Stimulated activated CD4-positive, alpha-beta T cell treated with anti-CD3 and anti-CD28 coated beads, Interleukin-1b, Interleukin-23, amount 100 ng/mL, for 4 hours (primary cell): ENCODE measurements around the gene KMT2C.
"Not testable (repeated sequence)": the region's sequence is repeated elsewhere in the genome, so short reads cannot be mapped to it uniquely, and the experiment has no call there.

ENCODE experiments used
- DNase-seq, 2 donors: peaks; one replicate each; pipeline ENCODE4 v3.0.0-alpha.2; 2020; ENCODE audit warnings: low read depth in 2 of 2

The KMT2C gene

DNA sequence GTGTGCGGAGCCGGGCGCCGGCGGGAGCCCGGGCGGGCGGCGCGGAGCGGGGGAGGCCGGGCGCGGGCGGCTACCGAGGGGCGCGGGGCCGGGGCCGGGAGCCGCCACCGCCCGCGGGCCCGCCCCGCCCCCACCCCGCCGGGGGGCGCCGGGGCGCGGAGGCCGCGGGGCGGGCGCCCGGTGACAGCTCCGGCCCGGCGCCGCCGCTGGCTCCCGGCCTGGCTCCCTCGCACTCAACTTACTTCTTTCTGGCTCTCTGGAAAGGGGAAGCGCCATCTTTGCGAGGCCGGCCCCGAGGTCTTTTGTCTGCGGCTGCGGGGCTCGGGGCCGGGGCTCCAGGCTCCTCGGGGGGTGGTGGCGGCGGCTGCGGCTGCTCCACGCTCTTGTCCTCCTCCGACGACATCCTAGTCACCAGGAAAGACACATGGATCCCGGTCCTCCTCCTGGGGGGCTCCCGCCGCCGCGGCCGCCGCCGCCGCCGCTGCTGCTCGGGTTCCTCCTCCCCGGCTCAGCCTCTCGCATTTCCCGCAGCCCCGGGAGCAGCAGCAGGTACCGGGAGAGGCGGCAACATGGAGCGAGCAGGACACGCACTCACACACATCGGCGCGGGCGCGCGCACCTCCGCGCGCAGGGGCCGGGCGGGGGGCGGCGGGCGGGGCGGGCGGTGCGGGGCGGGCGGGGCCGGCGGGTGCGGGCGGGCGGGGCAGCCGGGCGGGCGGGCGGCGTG lies at the start of gene KMT2C:
Gene KMT2C (minus strand): TSS at position 620 of the 727 bp plus-strand sequence. CDS start 217 bp downstream, at position 403.
- peak; percentile 31 to 43 for DNase-seq

GRCh38 chr7:152481082-152481481 lies 45.3 kb upstream of the KMT2C start:
- no peak for DNase-seq

DNA sequence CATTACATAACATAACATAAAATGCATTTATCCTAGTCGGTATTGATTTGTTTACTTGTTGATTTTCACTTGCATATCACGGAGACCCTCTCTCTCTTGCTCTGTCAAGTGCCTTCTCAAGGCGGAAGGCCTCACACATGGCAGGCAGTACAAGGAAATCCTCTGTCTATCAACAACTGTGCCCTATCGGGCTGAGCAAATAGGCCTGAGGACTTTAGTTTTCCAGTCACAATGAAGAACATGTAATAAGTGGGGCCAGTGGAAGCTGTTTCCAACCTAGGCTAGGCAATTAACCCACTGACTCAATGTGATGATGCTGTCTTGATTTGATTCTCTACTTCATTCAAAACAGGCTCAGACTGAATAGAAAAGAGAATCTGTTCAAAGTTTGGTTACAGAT lies 44.9 kb upstream of the KMT2C start:
- DNase-seq, result no peak

GRCh38 chr7:152479595-152479994 lies 43.8 kb upstream of the KMT2C start:
- DNase-seq, result no peak

- DNase-seq, result no peak
Observed at GRCh38 chr7:152478140-152478539, 42.3 kb upstream of the KMT2C start.

DNA sequence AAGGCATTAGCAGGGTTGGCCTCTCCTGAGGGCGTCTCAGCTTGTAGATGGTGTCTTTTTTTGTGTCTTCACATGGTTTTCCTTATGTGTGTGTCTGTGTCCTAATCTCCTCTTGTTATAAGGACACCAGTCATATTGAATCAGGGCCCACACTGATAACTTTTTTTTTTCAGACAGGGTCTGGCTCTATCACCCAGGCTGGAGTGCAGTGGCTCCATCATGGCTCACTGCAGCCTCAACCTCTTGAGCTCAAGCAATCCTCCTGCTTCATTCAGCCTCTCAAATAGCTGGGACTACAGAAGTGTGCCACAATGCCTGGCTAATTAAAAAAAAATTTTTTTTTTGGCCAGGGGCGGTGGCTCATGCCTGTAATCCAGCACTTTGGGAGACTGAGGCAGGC lies 41.3 kb upstream of the KMT2C start:
- no peak for DNase-seq

- DNase-seq, result no peak
Observed at GRCh38 chr7:152476551-152476950, 40.7 kb upstream of the KMT2C start.

- DNase-seq, result not testable (repeated sequence)
Observed at GRCh38 chr7:152471023-152471620, 35.3 kb upstream of the KMT2C start.

DNA sequence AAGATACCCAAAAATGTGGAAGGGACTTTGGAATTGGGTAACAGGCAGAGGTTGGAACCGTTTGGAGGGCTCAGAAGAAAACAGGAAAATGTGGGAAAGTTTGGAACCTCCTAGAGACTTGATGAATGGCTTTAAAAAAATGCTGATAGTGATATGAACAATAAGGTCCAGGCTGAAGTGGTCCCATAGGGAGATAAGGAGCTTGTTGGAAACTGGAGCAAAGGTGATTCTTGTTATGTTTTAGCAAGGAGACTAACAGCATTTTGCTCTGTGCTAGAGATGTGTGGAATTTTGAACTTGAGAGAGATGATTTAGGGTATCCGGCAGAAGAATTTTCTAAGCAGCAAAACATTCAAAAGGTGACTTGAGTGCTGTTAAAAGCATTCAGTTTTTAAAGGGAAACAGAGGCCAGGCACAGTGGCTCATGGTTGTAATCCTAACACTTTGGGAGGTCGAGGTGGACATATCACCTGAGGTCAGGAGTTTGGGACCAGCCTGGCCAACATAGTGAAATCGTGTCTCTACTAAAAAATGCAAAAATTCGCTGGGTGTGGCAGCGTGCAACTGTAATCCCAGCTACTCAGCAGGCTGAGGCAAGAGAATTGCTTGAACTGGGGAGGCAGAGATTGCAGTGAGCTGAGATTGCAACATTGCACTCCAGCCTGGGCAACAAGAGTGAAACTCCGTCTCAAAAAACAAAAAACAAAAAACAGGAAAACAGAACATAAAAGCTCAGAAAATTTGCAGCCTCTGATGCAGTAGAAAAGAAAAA lies 34.6 kb upstream of the KMT2C start:
- DNase-seq, result not testable (repeated sequence)

GRCh38 chr7:152469576-152469975 lies 33.8 kb upstream of the KMT2C start:
- DNase-seq, result not testable (repeated sequence)

GRCh38 chr7:152467225-152467624 lies 31.4 kb upstream of the KMT2C start:
- no peak for DNase-seq

- no peak for DNase-seq
Observed at GRCh38 chr7:152465119-152465387, 29.2 kb upstream of the KMT2C start.

DNA sequence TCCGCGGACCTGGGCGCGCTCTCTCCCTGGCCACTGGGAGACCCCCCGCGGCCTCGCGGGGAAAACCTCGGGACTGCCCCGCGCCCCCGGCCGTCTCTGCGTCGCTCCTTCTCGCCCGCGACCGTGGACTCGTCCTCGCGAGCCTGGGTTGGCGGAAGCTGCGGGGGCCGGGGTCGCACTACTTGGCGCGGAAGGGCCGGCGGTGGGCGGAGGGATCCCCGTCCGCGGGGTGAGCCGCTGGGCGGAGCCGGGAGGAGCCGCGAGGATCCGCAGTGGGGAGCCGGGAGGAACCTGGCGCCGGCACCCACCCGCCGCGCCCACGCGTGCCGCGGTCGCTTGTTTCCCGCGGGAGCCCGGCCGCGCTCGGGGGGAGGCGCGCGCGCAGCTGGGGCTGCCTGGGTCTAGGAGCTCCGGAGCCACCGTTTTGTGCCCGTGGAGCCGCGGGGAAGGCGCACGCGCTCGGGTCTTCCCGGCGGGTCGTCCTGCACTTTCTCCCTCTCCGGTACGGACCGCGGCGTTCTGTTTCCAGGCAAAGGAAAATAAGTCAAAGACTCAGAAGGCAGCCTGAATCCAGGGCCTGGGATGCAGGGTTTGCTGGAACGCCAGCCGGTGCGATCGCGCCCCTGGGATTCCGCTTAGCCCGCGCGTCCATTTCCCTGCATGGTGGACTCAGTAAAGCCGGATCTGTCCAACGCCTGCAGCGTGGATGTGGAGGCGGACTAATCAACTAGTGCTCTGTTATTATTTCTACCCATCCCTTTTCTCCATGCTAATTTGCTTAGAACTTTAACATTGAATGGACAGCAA lies 28.7 kb upstream of the KMT2C start:
- DNase-seq, result peak; percentile 47 to 68

- DNase-seq, result peak; percentile 100
Observed at GRCh38 chr7:152463709-152464311, 28.0 kb upstream of the KMT2C start.

DNA sequence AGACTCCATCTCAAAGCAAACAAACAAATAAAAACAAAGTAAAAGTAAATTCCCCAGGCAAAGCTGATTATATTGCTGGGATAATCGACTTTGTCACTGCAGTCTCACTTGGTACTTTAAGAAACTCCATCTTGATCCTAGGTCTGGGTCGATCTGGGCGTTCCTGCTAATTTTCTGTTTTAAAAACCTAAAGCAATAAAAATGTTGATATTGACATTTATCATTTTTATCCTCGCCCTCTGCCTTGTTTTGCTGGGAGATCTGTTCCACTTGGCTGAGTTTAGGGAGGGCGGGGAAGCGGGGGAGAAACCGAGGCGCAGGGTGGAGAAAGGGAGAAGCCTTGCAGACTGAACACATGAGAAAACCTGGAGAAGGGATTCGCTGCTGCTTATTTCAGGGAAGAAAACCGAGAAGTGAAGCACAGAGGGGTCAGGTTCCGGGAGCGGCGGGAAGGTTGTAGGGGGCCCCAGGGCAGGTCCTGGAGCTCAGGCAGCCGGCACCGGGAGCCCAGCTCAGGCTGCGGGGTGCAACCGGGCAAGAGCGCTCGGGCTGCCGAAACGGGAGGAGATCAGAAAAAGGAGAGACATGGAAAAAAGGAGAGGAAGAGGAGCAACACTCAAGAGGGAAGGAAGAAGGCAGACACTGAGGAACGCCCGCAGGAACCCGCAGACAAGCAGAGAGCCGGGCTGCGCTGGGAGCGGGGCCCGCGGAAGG lies 27.3 kb upstream of the KMT2C start:
- no peak for DNase-seq

DNA sequence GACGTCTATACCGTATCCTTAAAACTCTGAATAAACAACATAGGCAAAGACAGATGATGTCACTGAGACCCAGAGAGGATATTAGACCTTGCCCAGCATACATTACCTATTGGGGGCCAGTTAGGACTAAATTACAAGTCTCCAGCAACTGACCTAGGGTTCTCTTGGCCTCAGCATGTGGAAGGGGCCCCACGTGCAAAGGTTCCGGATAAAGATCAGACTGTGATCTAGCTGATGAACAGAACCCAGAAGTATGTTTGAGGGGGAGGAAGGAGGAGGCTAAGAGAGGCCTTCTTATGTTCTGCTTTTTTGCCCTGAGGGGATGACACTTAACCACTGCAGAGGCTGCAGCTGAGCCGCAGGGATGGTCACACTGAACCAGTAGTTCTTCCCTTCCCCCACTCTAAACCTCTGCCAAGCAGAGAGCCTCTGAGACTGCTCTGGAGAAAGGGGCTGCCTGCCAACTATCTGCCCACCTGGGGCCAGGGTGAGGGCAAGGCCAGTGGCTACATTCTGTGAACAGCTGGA lies 24.0 kb upstream of the KMT2C start:
- DNase-seq, result no peak

DNA sequence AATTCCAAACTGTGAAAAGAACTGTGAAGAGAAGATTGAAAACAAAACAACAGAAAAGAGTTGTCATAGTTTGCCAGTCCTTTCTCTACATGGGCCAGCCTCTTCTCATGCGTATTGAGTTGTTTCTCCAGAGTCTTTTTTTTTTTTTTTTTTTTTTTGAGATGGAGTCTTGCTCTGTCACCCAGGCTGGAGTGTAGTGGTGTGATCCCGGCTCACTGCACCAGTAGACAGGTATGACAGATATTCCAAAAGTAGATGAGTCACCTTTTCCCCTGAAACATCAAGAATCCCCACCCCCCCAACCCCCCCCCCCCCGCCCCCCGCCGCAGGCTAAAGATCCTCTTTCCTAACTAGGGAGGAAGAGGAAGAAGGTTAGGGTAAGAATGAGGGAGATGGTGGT lies 15.6 kb upstream of the KMT2C start:
- no peak for DNase-seq

GRCh38 chr7:152445386-152446008 lies 9.7 kb upstream of the KMT2C start:
- not testable (repeated sequence) for DNase-seq

DNA sequence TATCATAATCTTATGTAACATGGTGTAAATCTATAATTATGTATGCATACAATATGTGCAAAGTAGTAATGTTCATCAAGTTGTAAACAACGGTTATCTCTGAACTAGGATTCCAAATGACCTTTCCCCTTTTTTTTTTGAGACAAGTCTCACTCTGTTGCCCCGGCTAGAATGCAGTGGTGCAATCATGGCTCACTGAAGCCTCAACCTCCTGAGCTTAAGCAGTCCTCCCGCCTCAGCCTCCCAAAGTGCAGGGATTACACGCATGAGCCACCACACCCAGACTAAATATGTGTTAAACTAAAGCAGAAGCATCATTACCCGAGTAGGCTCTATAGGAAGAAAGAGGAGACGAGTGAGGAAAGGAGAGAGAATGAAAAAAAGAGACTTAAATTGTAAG lies 7.8 kb upstream of the KMT2C start:
- DNase-seq, result no peak

GRCh38 chr7:152442330-152442835 lies 6.6 kb upstream of the KMT2C start:
- DNase-seq, result no peak
